ENCODE data around the gene PCDHA3.
"Not testable (repeated sequence)": the region's sequence is repeated elsewhere in the genome, so short reads cannot be mapped to it uniquely, and the experiment has no call there.

DNA sequence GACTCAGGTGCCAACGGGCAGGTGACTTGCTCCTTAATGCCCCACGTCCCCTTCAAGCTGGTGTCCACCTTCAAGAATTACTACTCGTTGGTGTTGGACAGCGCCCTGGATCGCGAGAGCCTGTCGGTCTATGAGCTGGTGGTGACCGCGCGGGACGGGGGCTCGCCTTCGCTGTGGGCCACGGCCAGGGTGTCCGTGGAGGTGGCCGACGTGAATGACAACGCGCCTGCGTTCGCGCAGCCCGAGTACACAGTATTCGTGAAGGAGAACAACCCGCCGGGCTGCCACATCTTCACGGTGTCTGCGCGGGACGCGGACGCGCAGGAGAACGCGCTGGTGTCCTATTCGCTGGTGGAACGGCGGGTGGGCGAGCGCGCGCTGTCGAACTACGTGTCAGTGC, 13.4 kb upstream of the PCDHA3 start:
- not testable (repeated sequence) for TF ChIP-seq ZFX (IDR thresholded peaks at IDR 0.05)
- TF ChIP-seq, protein P1, sequence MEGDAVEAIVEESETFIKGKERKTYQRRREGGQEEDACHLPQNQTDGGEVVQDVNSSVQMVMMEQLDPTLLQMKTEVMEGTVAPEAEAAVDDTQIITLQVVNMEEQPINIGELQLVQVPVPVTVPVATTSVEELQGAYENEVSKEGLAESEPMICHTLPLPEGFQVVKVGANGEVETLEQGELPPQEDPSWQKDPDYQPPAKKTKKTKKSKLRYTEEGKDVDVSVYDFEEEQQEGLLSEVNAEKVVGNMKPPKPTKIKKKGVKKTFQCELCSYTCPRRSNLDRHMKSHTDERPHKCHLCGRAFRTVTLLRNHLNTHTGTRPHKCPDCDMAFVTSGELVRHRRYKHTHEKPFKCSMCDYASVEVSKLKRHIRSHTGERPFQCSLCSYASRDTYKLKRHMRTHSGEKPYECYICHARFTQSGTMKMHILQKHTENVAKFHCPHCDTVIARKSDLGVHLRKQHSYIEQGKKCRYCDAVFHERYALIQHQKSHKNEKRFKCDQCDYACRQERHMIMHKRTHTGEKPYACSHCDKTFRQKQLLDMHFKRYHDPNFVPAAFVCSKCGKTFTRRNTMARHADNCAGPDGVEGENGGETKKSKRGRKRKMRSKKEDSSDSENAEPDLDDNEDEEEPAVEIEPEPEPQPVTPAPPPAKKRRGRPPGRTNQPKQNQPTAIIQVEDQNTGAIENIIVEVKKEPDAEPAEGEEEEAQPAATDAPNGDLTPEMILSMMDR (conservative IDR thresholded peaks at IDR 0.05), result not testable (repeated sequence)

Data from C4-2B (cell line).